DMS153 treated with DMSO at 0.1 percent for 48 hours (cell line): Measurements from ENCODE around the gene ADPRHL1.
"Not testable (repeated sequence)": the region's sequence is repeated elsewhere in the genome, so short reads cannot be mapped to it uniquely, and the experiment has no call there.

Experiments used
- DNase-seq: peaks from one replicate; lab custom pipeline; 2025; ENCODE audit not compliant: unreplicated experiment; lab: John Stamatoyannopoulos, UW

Gene ADPRHL1

GRCh38 chr13:113479179-113479578, 25.9 kb upstream of the ADPRHL1 start:
- DNase-seq = no peak

GRCh38 chr13:113477724-113478123, 24.4 kb upstream of the ADPRHL1 start:
- no peak for DNase-seq

GRCh38 chr13:113476811-113477210, 23.5 kb upstream of the ADPRHL1 start:
- DNase-seq = no peak

- DNase-seq = no peak
Observed at GRCh38 chr13:113475911-113476310, 22.6 kb upstream of the ADPRHL1 start.

GRCh38 chr13:113475280-113475679, 22.0 kb upstream of the ADPRHL1 start:
- no peak for DNase-seq

- DNase-seq = no peak
Observed at GRCh38 chr13:113474179-113474578, 20.9 kb upstream of the ADPRHL1 start.

- no peak for DNase-seq
Observed at GRCh38 chr13:113472355-113473025, 19.2 kb upstream of the ADPRHL1 start.

- no peak for DNase-seq
Observed at GRCh38 chr13:113471844-113472243, 18.6 kb upstream of the ADPRHL1 start.

GRCh38 chr13:113470635-113471163, 17.4 kb upstream of the ADPRHL1 start:
- DNase-seq = not testable (repeated sequence)

GRCh38 chr13:113470073-113470472, 16.8 kb upstream of the ADPRHL1 start:
- no peak for DNase-seq

GRCh38 chr13:113469582-113469981, 16.3 kb upstream of the ADPRHL1 start:
- DNase-seq = no peak

GRCh38 chr13:113468472-113469201, 15.3 kb upstream of the ADPRHL1 start:
- DNase-seq = no peak

GRCh38 chr13:113468029-113468428, 14.7 kb upstream of the ADPRHL1 start:
- no peak for DNase-seq

GRCh38 chr13:113466383-113466782, 13.1 kb upstream of the ADPRHL1 start:
- no peak for DNase-seq

- DNase-seq = no peak
Observed at GRCh38 chr13:113465300-113465699, 12.0 kb upstream of the ADPRHL1 start.

- DNase-seq = no peak
Observed at GRCh38 chr13:113464476-113464875, 11.2 kb upstream of the ADPRHL1 start.

GRCh38 chr13:113461022-113461751, 7.9 kb upstream of the ADPRHL1 start:
- no peak for DNase-seq

- no peak for DNase-seq
Observed at GRCh38 chr13:113460599-113460998, 7.3 kb upstream of the ADPRHL1 start.

- no peak for DNase-seq
Observed at GRCh38 chr13:113460064-113460555, 6.8 kb upstream of the ADPRHL1 start.

GRCh38 chr13:113458253-113459065, 5.2 kb upstream of the ADPRHL1 start:
- DNase-seq = no peak

- DNase-seq = no peak
Observed at GRCh38 chr13:113457510-113457909, 4.2 kb upstream of the ADPRHL1 start.
